Endothelial cell of umbilical vein (primary cell): ENCODE measurements around the gene PIWIL4. TPM values are rescaled to one million over a fixed set of nuclear protein-coding genes. Genes with fewer than 3 reads are reported as not detected.

ENCODE experiments used
- BruUV-seq: library from RNA; stranded (reverse); fragments of 400-500 nt; replicated peaks from 2 replicates; lab custom pipeline; 2021; lab: Mats Ljungman, UMichigan
- CTCF ChIA-PET: fragments of 300-600, 350-600 bp; sonication (Branson Sonifier 250); formaldehyde crosslinking; loops from one replicate; lab custom pipeline; 2021; ENCODE audit warnings: antibody characterized with exemption, inconsistent platforms; lab: Charles Lee
- POLR2A ChIA-PET: fragments of 300-600, 350-600 bp; sonication (Branson Sonifier 250); formaldehyde crosslinking; loops from one replicate; lab custom pipeline; 2021; ENCODE audit warnings: antibody characterized with exemption, inconsistent platforms; lab: Charles Lee
- DNase-seq: peaks from one replicate; pipeline ENCODE4 v3.0.0-alpha.2; 2011; ENCODE audit warnings: low read depth, low spot score
- FAIRE-seq: peaks from 2 replicates; lab custom pipeline; 2011; peaks lifted over from hg19 to GRCh38; lab: Jason Lieb, UNC
- H2AFZ ChIP-seq: 2 replicates; pipeline ENCODE4 v1.6.0; 2012; ENCODE audit warnings: low read depth, low read length, control low read depth, inconsistent platforms
- H3K27ac ChIP-seq: 2 replicates; pipeline ENCODE4 v1.5.1; 2011; ENCODE audit warnings: low read depth, mild to moderate bottlenecking, control low read depth, low read length, moderate library complexity; ENCODE audit not compliant: insufficient read depth
- H3K27me3 ChIP-seq, 2 experiments: 2 replicates each; pipeline versions ENCODE4 v1.6.0 to v1.6.1; 2011; ENCODE audit warnings: low read length in 2 of 2, mixed read lengths in 1 of 2; ENCODE audit not compliant: control insufficient read depth in 2 of 2, insufficient read depth in 2 of 2
- H3K36me3 ChIP-seq, 2 experiments: 2 replicates in 1 of 2; 3 replicates in 1 of 2; pipeline ENCODE4 v1.5.1; 2011; ENCODE audit warnings: low read length in 2 of 2, mild to moderate bottlenecking in 1 of 2, moderate library complexity in 1 of 2; ENCODE audit not compliant: control insufficient read depth in 2 of 2, insufficient read depth in 2 of 2; ENCODE audit errors: extremely low read depth in 1 of 2
- H3K4me1 ChIP-seq: 3 replicates; pipeline ENCODE4 v1.5.1; 2011; ENCODE audit warnings: mild to moderate bottlenecking, low read length; ENCODE audit not compliant: control insufficient read depth, insufficient read depth; ENCODE audit errors: extremely low read depth
- H3K4me2 ChIP-seq: 2 replicates; pipeline ENCODE4 v1.6.1; 2011; ENCODE audit warnings: low read length, control low read depth, mixed read lengths; ENCODE audit not compliant: insufficient read depth
- H3K4me3 ChIP-seq, 3 experiments: fragments of 200-600 bp in 1 of 3; sonication (generic), shearing (Covaris generic) in 1 of 3; replicated peaks in 1 of 3; 2 replicates each; pipeline ENCODE4 v1.5.1; 2011 to 2016; ENCODE audit warnings: control low read depth in 3 of 3, low read length in 3 of 3, mild to moderate bottlenecking in 2 of 3, inconsistent platforms in 1 of 3, low read depth in 1 of 3, moderate library complexity in 1 of 3; ENCODE audit not compliant: insufficient read depth in 1 of 3
- H3K79me2 ChIP-seq: 2 replicates; pipeline ENCODE4 v1.6.0; 2012; ENCODE audit warnings: low read length, inconsistent platforms; ENCODE audit not compliant: control insufficient read depth, insufficient read depth
- H3K9ac ChIP-seq: replicated peaks from 2 replicates; pipeline ENCODE3; 2011; ENCODE audit warnings: low read length, control low read depth; ENCODE audit not compliant: insufficient read depth; ENCODE audit errors: extremely low read depth
- H3K9me1 ChIP-seq: replicated peaks from 3 replicates; pipeline ENCODE4 v1.6.0; 2011; ENCODE audit warnings: mild to moderate bottlenecking, low read length; ENCODE audit not compliant: control insufficient read depth, insufficient read depth; ENCODE audit errors: extremely low read depth
- H3K9me3 ChIP-seq: replicated peaks from 2 replicates; pipeline ENCODE4 v1.5.1; 2012; ENCODE audit warnings: low read length, inconsistent platforms; ENCODE audit not compliant: control insufficient read depth, insufficient read depth
- H4K20me1 ChIP-seq: replicated peaks from 2 replicates; pipeline ENCODE3; 2011; ENCODE audit warnings: mild to moderate bottlenecking, low read length; ENCODE audit not compliant: control insufficient read depth, insufficient read depth; ENCODE audit errors: extremely low read depth
- CTCF ChIP-seq, 2 donors: IDR thresholded peaks; 1 replicate in 1 of 2; 2 replicates in 1 of 2; pipeline ENCODE4 v1.5.1; 2011; ENCODE audit warnings: low read length in 2 of 2, mild to moderate bottlenecking in 2 of 2, moderate library complexity in 2 of 2, control low read depth in 1 of 2, inconsistent platforms in 1 of 2, low read depth in 1 of 2; ENCODE audit not compliant: insufficient read depth in 1 of 2; ENCODE audit errors: extremely low read depth in 1 of 2
- FOS ChIP-seq: IDR thresholded peaks from 2 replicates; pipeline ENCODE4 v1.6.1; 2011; ENCODE audit warnings: mild to moderate bottlenecking, low read length, moderate library complexity, borderline replicate concordance; ENCODE audit not compliant: insufficient read depth
- GATA2 ChIP-seq: IDR thresholded peaks from 2 replicates; pipeline ENCODE4 v1.7.0; 2011; ENCODE audit warnings: low read depth, mild to moderate bottlenecking, moderate library complexity, mixed read lengths, low read length; ENCODE audit not compliant: insufficient read length, insufficient read depth
- JUN ChIP-seq: IDR thresholded peaks from 2 replicates; pipeline ENCODE4 v1.6.1; 2011; ENCODE audit warnings: borderline replicate concordance, low read depth; ENCODE audit not compliant: insufficient read length, insufficient read depth
- MYC ChIP-seq: IDR thresholded peaks from one replicate; pipeline ENCODE4 v1.6.1; 2011; ENCODE audit warnings: mild to moderate bottlenecking, low read depth, low read length
- dilution Hi-C: fragments of 300-500 bp; cut with MboI; formaldehyde crosslinking; loops from one replicate; pipeline ENCODE4 v1.15.0; 2019; ENCODE audit warnings: low sequenced_read_pairs; ENCODE audit not compliant: extremely low pct_ligation_motif_present
- intact Hi-C: fragments of 100-400 bp; cut with micrococcal nuclease; formaldehyde crosslinking; loops from one replicate; pipeline ENCODE4 v1.10.0; 2022
- polyA plus RNA-seq, 4 experiments: library from polyadenylated mRNA; depleted of rRNA in 3 of 4; stranded (reverse) in 3 of 4; unstranded in 1 of 4; fragments of >200 nt; gene quantifications; 2 replicates each; pipeline versions ENCODE4 v1.2.1 to v1.2.3, GENCODE V29; 2011 to 2012; ENCODE audit warnings: missing spikeins in 1 of 4
- total RNA-seq: library from RNA; stranded (reverse); gene quantifications from 2 replicates; pipeline ENCODE4 v1.2.3, GENCODE V29; 2021

Gene PIWIL4
- total and polyA plus RNA-seq, 2 donors (not counting 3 experiments of a cell fraction or from before 2014, with no cell fraction given) = 0.55 to 0.64 TPM

DNA sequence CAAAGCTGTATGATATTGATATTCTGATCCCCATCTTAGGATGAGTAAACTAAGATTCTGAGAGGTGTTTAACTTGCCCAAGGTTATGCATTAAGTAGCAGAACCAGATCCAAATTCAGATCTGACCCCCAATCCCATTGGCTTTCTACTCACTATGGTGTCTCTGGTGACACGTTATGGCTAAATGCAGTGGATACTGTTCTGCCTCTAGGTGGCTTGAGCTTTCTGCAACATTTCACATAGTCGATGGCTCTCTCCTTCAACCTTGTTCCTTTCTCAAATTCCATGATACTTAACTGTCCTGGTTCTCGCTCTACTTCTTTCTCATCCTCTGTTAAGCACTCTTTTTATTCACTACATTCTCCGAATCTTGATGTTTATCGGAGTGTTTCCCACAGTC, 45.5 kb upstream of the PIWIL4 start:
- H2AFZ ChIP-seq = no peak overlapping the region
- POLR2A ChIA-PET = no interaction called here
- no peaks in the 10 kb centered on the region for H3K79me2 ChIP-seq
- DNase-seq (no peak), FAIRE-seq (no peak)
- no peaks in the 10 kb centered on the region for H3K9me3 ChIP-seq
- dilution Hi-C loops (no loop called here), intact Hi-C loops (loop anchor here (1.0 to 5.0 kb wide), 2 partner anchors 376 to 1906 kb away; no protein-coding TSS in a partner anchor)
- H3K36me3 ChIP-seq = no peaks in the 10 kb centered on the region
- no peak overlapping the region for H3K4me3 ChIP-seq
- peaks cover 1 to 7% of the 10 kb centered on the region in 2 experiments for H3K27me3 ChIP-seq
- H3K9me1 ChIP-seq = no peaks in the 10 kb centered on the region
- H3K9ac ChIP-seq = no peak overlapping the region
- H3K4me2 ChIP-seq = no peak overlapping the region
- no TSS peak for BruUV-seq
- no peaks in the 10 kb centered on the region for H3K4me1 ChIP-seq
- CTCF ChIA-PET = interaction anchor here (0.7 to 2.1 kb wide), 18 partner anchors 9 to 1904 kb away, joined by 3 to 22 read pairs (median 4); partner anchors contain the start of genes C11orf97 and FUT4
- no peak overlapping the region for H3K27ac ChIP-seq
- TF ChIP-seq FOS (no peak), CTCF (IDR thresholded peaks at IDR 0.05; ENCODE audit: extremely low read depth in 1 of 2, insufficient read depth in 1 of 2, low read depth in 1 of 2, low read length in 2 of 2) (peak; percentile 18 to 47), MYC (no peak), GATA2 (no peak), JUN (no peak)
- H4K20me1 ChIP-seq = no peaks in the 10 kb centered on the region
